ENCODE results near the gene NLRC5. TPM values are rescaled to one million over a fixed set of nuclear protein-coding genes. Genes with fewer than 3 reads are reported as not detected.

The NLRC5 gene
- total RNA-seq, 4 donors from 2014 or later, result 14.9 to 77.0 (median 23.9) TPM

GRCh38 chr16:57112403-57113041, 123.2 kb downstream of the NLRC5 start:
- intact Hi-C loops (cut with DNase I; ENCODE audit: low total_unique reads), result no loop called here
- Histone ChIP-seq H3K36me3 (no peaks in the 10 kb centered on the region), H3K4me3 (no peak overlapping the region), H3K4me1 (peaks cover 0 to 7% of the 10 kb centered on the region in 2 donors), H3K27ac (no peak overlapping the region), H3K9me3 (no peaks in the 10 kb centered on the region), H3K27me3 (no peaks in the 10 kb centered on the region)
- DNase-seq, result no peak
- TF ChIP-seq, protein P1, sequence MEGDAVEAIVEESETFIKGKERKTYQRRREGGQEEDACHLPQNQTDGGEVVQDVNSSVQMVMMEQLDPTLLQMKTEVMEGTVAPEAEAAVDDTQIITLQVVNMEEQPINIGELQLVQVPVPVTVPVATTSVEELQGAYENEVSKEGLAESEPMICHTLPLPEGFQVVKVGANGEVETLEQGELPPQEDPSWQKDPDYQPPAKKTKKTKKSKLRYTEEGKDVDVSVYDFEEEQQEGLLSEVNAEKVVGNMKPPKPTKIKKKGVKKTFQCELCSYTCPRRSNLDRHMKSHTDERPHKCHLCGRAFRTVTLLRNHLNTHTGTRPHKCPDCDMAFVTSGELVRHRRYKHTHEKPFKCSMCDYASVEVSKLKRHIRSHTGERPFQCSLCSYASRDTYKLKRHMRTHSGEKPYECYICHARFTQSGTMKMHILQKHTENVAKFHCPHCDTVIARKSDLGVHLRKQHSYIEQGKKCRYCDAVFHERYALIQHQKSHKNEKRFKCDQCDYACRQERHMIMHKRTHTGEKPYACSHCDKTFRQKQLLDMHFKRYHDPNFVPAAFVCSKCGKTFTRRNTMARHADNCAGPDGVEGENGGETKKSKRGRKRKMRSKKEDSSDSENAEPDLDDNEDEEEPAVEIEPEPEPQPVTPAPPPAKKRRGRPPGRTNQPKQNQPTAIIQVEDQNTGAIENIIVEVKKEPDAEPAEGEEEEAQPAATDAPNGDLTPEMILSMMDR (IDR thresholded peaks at IDR 0.05), result no peak
- no peak for TF ChIP-seq POLR2A (IDR thresholded peaks at IDR 0.05)

GRCh38 chr16:57113042-57113453, 123.7 kb downstream of the NLRC5 start:
- DNase-seq, result no peak
- no peak for TF ChIP-seq POLR2A (IDR thresholded peaks at IDR 0.05)
- TF ChIP-seq, protein P1 (IDR thresholded peaks at IDR 0.05), result no peak
- intact Hi-C loops (cut with DNase I; ENCODE audit: low total_unique reads), result no loop called here
- Histone ChIP-seq H3K9me3 (no peaks in the 10 kb centered on the region), H3K27me3 (no peaks in the 10 kb centered on the region), H3K4me1 (peaks cover 0 to 7% of the 10 kb centered on the region in 2 donors), H3K27ac (no peak overlapping the region), H3K4me3 (no peak overlapping the region), H3K36me3 (no peaks in the 10 kb centered on the region)

GRCh38 chr16:57113664-57114063, 124.3 kb downstream of the NLRC5 start:
- Histone ChIP-seq H3K27ac (no peak overlapping the region), H3K4me3 (no peak overlapping the region), H3K27me3 (no peaks in the 10 kb centered on the region), H3K9me3 (no peaks in the 10 kb centered on the region), H3K36me3 (no peaks in the 10 kb centered on the region), H3K4me1 (peaks cover 0 to 7% of the 10 kb centered on the region in 2 donors)
- TF ChIP-seq, protein P1 (IDR thresholded peaks at IDR 0.05), result no peak
- no peak for TF ChIP-seq POLR2A (IDR thresholded peaks at IDR 0.05)
- DNase-seq, result no peak
- intact Hi-C loops (cut with DNase I; ENCODE audit: low total_unique reads), result no loop called here

GRCh38 chr16:57115168-57115513, 125.8 kb downstream of the NLRC5 start:
- no peaks in the 10 kb centered on the region for H3K9me3 ChIP-seq
- no peaks in the 10 kb centered on the region for H3K27me3 ChIP-seq
- no peak for TF ChIP-seq POLR2A (IDR thresholded peaks at IDR 0.05)
- TF ChIP-seq, protein P1 (IDR thresholded peaks at IDR 0.05), result no peak
- no peak for DNase-seq
- peaks cover 0 to 7% of the 10 kb centered on the region in 2 donors for H3K4me1 ChIP-seq
- no peak overlapping the region for H3K4me3 ChIP-seq
- intact Hi-C loops (cut with DNase I; ENCODE audit: low total_unique reads), result no loop called here
- H3K27ac ChIP-seq, result peak overlapping the region in 1 of 2 donors; percentile 14
- H3K36me3 ChIP-seq, result no peaks in the 10 kb centered on the region

GRCh38 chr16:57115514-57116182, 126.3 kb downstream of the NLRC5 start:
- H3K36me3 ChIP-seq, result no peaks in the 10 kb centered on the region
- peak in 1 of 2 donors; percentile 53 for DNase-seq

More at GRCh38 chr16:57115514-57116182, 126.3 kb downstream of the NLRC5 start:
- TF ChIP-seq, protein P1 (IDR thresholded peaks at IDR 0.05), result no peak
- TF ChIP-seq POLR2A (IDR thresholded peaks at IDR 0.05), result no peak
- H3K27ac ChIP-seq, result peak overlapping the region in 1 of 2 donors; percentile 14
- no peaks in the 10 kb centered on the region for H3K9me3 ChIP-seq
- no peak overlapping the region for H3K4me3 ChIP-seq
- peaks cover 0 to 7% of the 10 kb centered on the region in 2 donors for H3K4me1 ChIP-seq
- H3K27me3 ChIP-seq, result no peaks in the 10 kb centered on the region
- intact Hi-C loops (cut with DNase I; ENCODE audit: low total_unique reads), result no loop called here
